PC-9 (cell line): ENCODE results near the gene CXCR1.

ENCODE experiments used
- EZH2 ChIP-seq: fragments of 200-600 bp; sonication (generic); IDR thresholded peaks from 2 replicates; pipeline ENCODE4 v1.8.0; 2017; ENCODE audit warnings: antibody characterized with exemption, low read depth
- TF ChIP-seq, protein P1 (sequence below): fragments of 200-600 bp; sonication (generic); conservative IDR thresholded peaks from 2 replicates; pipeline ENCODE4 v1.6.1; 2017; ENCODE audit warnings: mixed run types, antibody characterized with exemption, mild to moderate bottlenecking, moderate library complexity

DNA sequence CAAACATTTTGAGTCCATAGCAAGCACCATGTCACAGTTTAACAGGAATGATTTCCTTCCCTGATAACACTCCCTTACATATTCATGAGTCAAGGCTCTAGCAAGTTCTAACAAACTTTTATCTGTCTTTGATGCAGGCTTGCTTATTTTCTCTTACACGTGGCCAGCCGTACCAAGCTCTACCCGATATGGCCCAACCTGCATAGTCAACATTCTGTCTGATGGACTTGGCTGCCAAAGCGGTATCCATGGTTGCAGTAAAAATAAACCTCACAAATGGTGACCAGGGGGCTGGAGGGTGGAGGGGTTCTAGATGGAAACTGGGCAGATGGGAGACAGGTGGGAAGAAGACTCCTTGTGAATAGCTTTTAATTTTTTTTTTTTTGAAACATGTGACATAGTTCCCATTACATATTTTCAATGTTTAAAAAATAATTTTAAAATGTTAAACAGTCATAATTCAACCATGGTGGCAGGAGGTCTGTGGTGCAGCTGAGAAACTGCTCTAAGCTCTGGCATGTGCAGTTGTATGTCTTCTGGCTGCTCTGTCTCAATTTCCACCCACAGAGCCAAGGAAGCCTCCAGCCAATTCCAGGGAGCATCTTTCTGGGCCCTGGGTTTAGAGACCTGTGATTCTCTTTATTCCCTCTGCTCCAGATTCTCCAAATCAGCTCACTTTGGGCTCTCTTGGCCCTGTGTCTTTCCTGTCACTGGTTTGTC lies 20.7 kb upstream of the CXCR1 start:
- TF ChIP-seq EZH2 = no peak
- TF ChIP-seq, protein P1, sequence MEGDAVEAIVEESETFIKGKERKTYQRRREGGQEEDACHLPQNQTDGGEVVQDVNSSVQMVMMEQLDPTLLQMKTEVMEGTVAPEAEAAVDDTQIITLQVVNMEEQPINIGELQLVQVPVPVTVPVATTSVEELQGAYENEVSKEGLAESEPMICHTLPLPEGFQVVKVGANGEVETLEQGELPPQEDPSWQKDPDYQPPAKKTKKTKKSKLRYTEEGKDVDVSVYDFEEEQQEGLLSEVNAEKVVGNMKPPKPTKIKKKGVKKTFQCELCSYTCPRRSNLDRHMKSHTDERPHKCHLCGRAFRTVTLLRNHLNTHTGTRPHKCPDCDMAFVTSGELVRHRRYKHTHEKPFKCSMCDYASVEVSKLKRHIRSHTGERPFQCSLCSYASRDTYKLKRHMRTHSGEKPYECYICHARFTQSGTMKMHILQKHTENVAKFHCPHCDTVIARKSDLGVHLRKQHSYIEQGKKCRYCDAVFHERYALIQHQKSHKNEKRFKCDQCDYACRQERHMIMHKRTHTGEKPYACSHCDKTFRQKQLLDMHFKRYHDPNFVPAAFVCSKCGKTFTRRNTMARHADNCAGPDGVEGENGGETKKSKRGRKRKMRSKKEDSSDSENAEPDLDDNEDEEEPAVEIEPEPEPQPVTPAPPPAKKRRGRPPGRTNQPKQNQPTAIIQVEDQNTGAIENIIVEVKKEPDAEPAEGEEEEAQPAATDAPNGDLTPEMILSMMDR = no peak
